Testis (tissue), 2 donors: ENCODE results near the gene MCF2L.

Experiments used
- POLR2A ChIP-seq: fragments of 450-650 bp; IDR thresholded peaks from one replicate; pipeline ENCODE4 v1.6.1; 2017; ENCODE audit warnings: antibody characterized with exemption, mild to moderate bottlenecking, moderate library complexity
- TF ChIP-seq, protein P1 (sequence below), 3 experiments: fragments of 450-650 bp in 2 of 3; fragments of 200-600 bp in 1 of 3; sonication (generic) in 1 of 3; IDR thresholded peaks; one replicate each; pipeline ENCODE4 v1.5.1; 2016 to 2019; ENCODE audit warnings: antibody characterized with exemption in 3 of 3, mild to moderate bottlenecking in 2 of 3, moderate library complexity in 1 of 3

DNA sequence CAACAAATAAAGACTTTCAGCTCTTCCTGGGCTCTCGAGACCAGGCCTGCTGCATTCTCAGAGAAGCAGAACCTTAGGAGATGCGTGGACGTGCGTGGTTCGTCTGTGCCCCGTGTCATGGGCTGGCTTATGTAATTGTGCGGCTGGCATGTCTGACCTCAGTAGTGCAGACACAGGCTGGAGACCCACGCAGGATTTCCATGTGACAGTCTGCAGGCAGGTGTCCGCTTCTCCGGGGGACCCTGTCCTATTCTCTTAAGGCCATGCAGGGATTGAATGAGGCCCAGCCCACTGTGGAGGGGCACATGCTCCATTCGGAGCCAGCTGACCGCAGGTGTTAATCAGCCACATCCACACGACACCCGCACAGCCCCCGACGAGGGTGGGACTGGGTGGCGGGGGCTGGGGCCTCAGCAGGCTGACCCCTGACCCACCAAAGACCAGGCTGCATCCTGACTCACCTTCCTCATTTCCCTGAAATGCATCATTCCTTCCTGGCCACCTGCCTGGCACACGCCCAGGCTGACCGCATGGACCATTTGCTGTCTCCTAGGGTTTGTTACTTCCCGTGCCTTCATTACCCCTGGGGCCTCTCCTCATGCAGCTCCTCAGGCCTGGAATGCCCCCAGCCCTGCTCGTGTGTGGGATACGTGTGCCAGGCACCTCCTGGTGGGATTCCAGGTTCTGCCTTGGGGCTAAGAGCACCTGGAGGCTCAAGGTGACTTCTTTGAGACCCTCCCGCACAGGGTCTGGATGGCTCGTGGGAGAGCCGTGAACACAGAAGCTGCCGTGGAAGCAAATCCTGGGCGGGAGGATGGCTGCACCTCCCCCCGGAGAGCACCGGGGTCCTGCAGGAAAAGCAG is 10.7 kb upstream of the MCF2L start:
- TF ChIP-seq, protein P1, sequence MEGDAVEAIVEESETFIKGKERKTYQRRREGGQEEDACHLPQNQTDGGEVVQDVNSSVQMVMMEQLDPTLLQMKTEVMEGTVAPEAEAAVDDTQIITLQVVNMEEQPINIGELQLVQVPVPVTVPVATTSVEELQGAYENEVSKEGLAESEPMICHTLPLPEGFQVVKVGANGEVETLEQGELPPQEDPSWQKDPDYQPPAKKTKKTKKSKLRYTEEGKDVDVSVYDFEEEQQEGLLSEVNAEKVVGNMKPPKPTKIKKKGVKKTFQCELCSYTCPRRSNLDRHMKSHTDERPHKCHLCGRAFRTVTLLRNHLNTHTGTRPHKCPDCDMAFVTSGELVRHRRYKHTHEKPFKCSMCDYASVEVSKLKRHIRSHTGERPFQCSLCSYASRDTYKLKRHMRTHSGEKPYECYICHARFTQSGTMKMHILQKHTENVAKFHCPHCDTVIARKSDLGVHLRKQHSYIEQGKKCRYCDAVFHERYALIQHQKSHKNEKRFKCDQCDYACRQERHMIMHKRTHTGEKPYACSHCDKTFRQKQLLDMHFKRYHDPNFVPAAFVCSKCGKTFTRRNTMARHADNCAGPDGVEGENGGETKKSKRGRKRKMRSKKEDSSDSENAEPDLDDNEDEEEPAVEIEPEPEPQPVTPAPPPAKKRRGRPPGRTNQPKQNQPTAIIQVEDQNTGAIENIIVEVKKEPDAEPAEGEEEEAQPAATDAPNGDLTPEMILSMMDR (IDR thresholded peaks at IDR 0.05) = no peak
- no peak for TF ChIP-seq POLR2A
